ENCODE measurements around the gene ABHD11. TPM values are rescaled to one million over a fixed set of nuclear protein-coding genes. Genes with fewer than 3 reads are reported as not detected.

The ABHD11 gene
- polyA plus RNA-seq, 2 donors: 22.6 to 28.3 TPM

DNA sequence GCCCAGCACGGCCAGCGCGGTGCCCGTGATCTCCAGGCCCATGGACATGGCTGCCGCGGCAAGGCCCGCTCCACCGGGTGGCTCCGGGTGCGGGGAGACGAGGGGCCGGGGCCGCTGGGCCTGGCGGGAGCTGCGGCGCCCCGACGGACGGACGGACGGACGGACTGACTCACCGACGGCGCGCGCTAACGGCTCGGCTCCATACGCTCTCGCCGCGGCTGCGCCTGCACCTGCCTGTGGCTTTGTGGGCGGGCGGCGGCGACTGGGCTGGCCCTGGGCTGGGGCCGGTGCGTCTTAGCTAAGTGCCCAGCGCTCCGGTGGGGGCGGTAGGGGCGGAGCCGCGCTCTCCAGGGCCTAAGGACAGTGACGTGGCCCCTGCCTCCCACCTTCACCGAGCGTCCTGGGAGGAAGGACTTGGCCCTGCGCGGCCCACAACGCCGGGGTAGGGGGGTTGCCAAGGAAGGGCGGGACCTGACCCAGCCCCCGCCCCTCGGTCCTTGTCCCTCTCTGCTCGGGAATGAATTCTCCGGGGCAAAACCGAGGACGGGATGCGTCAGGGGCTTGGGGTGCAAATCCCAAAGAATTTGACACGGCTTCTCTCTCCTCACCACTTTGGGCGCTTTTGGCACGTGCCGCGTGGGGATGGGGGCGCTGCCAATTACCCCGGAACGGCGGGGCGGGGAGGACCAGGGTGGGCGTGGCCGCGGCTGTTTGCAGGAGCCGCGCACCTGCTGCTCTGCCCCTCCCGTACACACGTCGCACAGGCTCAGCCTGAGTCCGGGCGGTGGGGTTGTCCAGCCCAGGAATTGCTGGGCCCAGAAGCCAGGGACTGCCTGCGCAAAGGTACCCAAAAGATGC lies 31.6 kb upstream of the ABHD11 start, which contains the start of gene CLDN3:
Gene CLDN3 (minus strand): TSS at position 269 of the 858 bp plus-strand sequence. CDS start 221 bp downstream, at position 48.
- Histone ChIP-seq H3K27me3 (ENCODE audit: control insufficient read depth in 1 of 2, insufficient read depth in 2 of 2, low read length in 2 of 2) (peaks cover 0 to 4% of the 10 kb centered on the region in 2 donors), H3K4me1 (ENCODE audit: control insufficient read depth in 2 of 2, insufficient read depth in 2 of 2, low read length in 1 of 2) (peaks cover 0 to 17% of the 10 kb centered on the region in 2 donors), H3K27ac (ENCODE audit: low read depth in 2 of 2, low read length in 1 of 2) (no peak within 1 kb of the TSS), H3K36me3 (ENCODE audit: control insufficient read depth in 2 of 2, insufficient read depth in 2 of 2, low read length in 1 of 2) (no peaks in the 10 kb centered on the region), H3K9me3 (ENCODE audit: control insufficient read depth in 2 of 2, insufficient read depth in 1 of 2, low read depth in 1 of 2, low read length in 1 of 2) (peaks cover 0 to 7% of the 10 kb centered on the region in 2 donors), H3K4me3 (ENCODE audit: low read depth in 1 of 2, low read length in 2 of 2) (peak within 1 kb of the TSS; percentile 17 to 24)
- 2 to 3% methylated on average over 70 to 82 of the region's 82 CpGs for WGBS, 2 donors

DNA sequence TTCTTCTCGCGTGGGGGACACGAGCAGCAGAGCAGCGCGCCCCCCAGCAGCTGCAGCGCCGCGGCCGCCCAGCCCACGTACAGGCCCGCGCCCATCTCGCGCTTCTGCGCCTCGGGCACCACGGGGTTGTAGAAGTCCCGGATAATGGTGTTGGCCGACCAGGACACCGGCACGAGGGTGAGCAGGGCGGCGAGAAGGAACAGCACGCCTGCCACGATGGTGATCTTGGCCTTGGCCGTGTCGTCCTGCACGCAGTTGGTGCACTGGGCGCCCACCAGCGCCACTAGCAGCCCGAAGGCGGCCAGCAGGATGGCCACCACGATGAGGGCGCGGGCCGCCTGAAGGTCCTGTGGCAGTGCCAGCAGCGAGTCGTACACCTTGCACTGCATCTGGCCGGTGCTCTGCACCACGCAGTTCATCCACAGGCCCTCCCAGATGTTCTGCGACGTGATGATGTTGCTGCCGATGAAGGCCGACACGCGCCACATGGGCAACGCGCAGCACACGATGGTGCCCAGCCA lies 30.9 kb upstream of the ABHD11 start:
- Histone ChIP-seq H3K4me3 (ENCODE audit: low read depth in 1 of 2, low read length in 2 of 2) (peak overlapping the region; percentile 17 to 24), H3K9me3 (ENCODE audit: control insufficient read depth in 2 of 2, insufficient read depth in 1 of 2, low read depth in 1 of 2, low read length in 1 of 2) (peaks cover 0 to 7% of the 10 kb centered on the region in 2 donors), H3K27me3 (ENCODE audit: control insufficient read depth in 1 of 2, insufficient read depth in 2 of 2, low read length in 2 of 2) (peaks cover 0 to 4% of the 10 kb centered on the region in 2 donors), H3K36me3 (ENCODE audit: control insufficient read depth in 2 of 2, insufficient read depth in 2 of 2, low read length in 1 of 2) (no peaks in the 10 kb centered on the region), H3K4me1 (ENCODE audit: control insufficient read depth in 2 of 2, insufficient read depth in 2 of 2, low read length in 1 of 2) (peaks cover 0 to 17% of the 10 kb centered on the region in 2 donors), H3K27ac (ENCODE audit: low read depth in 2 of 2, low read length in 1 of 2) (no peak overlapping the region)
- 22 to 29% methylated on average over 39 to 49 of the region's 49 CpGs for WGBS, 2 donors

DNA sequence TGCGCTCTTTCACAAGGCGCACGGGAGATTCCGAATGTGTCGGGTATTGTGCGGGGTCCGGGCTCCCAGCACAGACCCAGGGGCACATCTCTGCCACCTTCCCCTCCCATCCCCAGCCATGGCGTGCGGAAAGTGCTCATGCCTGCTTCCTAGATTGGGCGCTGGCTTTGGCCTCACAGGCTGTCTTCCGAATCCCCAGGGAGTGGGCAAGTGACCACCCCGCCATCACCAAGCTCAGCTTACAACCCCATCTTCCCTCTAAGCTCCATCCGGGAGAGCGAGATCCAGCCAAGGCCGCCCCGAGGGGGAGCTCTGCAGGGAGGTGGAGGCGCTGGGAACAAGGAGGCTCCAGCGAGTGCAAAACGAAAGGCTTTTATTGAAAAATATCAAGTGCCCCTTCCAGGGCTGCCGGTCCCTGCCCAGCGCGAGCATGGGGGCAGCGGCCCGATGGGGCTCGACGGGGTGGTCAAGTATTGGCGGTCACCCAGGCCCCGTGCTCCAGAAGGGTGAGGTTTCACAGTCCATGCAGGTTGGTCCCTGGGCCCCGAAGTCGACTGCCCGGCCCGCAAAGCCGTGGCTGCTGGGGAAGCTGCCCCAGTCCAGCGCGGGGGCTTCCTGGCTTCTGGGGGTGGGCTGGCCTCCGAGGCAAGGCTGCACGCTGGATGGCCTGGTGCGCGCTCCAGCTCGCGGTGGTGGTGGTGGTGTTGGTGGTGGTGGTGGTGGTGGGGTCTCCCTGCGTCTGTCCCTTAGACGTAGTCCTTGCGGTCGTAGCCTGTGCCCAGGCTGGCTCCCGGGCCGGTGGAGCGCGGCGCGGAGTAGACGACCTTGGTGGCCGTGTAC lies 30.3 kb upstream of the ABHD11 start:
- peaks cover 0 to 17% of the 10 kb centered on the region in 2 donors for H3K4me1 ChIP-seq (ENCODE audit: control insufficient read depth in 2 of 2, insufficient read depth in 2 of 2, low read length in 1 of 2)
- H3K4me3 ChIP-seq (ENCODE audit: low read depth in 1 of 2, low read length in 2 of 2): no peak overlapping the region
- H3K27me3 ChIP-seq (ENCODE audit: control insufficient read depth in 1 of 2, insufficient read depth in 2 of 2, low read length in 2 of 2): peaks cover 0 to 4% of the 10 kb centered on the region in 2 donors
- no peaks in the 10 kb centered on the region for H3K36me3 ChIP-seq (ENCODE audit: control insufficient read depth in 2 of 2, insufficient read depth in 2 of 2, low read length in 1 of 2)
- peaks cover 0 to 7% of the 10 kb centered on the region in 2 donors for H3K9me3 ChIP-seq (ENCODE audit: control insufficient read depth in 2 of 2, insufficient read depth in 1 of 2, low read depth in 1 of 2, low read length in 1 of 2)
- no peak overlapping the region for H3K27ac ChIP-seq (ENCODE audit: low read depth in 2 of 2, low read length in 1 of 2)
- WGBS, 2 donors: 43 to 49% methylated on average over 49 to 53 of the region's 53 CpGs

DNA sequence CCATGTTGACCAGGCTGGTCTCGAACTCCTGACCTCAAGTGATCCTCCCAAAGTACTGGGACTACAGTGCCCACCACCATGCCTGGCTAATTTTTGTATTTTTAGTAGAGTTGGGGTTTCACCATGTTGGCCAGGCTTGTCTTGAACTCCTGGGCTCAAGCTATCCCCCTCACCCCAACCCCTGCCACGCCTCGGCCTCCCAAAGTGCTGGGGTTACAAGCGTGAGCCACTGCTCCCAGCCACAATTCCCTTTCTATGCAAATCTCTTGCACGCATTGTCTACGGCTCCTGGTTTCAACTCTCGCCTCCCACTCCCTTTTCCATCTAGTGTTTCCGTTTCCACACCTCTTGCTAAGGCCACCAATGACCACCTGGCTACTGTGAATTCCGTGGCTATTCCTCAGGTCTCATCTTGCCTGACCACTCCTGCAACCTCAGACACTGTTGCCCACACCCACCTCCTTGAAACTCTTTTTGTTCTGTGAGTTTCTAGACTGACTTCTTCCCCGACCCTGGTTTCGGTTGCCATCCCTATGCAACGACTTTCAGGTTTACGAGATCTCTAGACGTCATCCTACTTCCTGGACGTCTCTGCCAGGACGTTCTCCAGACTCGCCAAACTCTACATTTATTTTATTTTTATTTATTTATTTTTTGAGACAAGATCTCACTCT lies 28.1 kb upstream of the ABHD11 start:
- H3K27ac ChIP-seq (ENCODE audit: low read depth in 2 of 2, low read length in 1 of 2): no peak overlapping the region
- peaks cover 0 to 7% of the 10 kb centered on the region in 2 donors for H3K9me3 ChIP-seq (ENCODE audit: control insufficient read depth in 2 of 2, insufficient read depth in 1 of 2, low read depth in 1 of 2, low read length in 1 of 2)
- H3K4me1 ChIP-seq (ENCODE audit: control insufficient read depth in 2 of 2, insufficient read depth in 2 of 2, low read length in 1 of 2): peaks cover 0 to 15% of the 10 kb centered on the region in 2 donors
- H3K36me3 ChIP-seq (ENCODE audit: control insufficient read depth in 2 of 2, insufficient read depth in 2 of 2, low read length in 1 of 2): no peaks in the 10 kb centered on the region
- H3K4me3 ChIP-seq (ENCODE audit: low read depth in 1 of 2, low read length in 2 of 2): no peak overlapping the region
- peaks cover 0 to 4% of the 10 kb centered on the region in 2 donors for H3K27me3 ChIP-seq (ENCODE audit: control insufficient read depth in 1 of 2, insufficient read depth in 2 of 2, low read length in 2 of 2)
- 84 to 85% methylated on average over 17 of the region's 17 CpGs for WGBS, 2 donors

DNA sequence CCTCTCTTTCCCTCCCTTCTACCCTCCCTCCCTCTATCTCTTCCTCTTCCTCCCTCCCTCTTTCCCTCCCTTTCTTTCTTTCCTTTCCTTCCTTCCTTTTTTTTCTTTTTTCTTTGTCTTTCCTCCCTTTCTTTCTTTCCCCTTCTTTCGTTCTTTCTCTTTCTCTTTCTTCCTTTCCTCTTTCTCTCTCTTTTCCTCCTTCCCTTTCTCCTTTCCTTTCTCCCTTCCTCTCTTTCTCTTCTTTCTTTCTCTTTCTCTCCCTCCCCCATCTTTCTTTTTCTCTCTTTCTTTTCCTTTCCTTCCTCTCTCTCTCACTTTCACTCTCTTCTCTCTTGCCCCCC lies 24.0 kb upstream of the ABHD11 start:
- no peaks in the 10 kb centered on the region for H3K36me3 ChIP-seq (ENCODE audit: control insufficient read depth in 2 of 2, insufficient read depth in 2 of 2, low read length in 1 of 2)
- no peak overlapping the region for H3K27ac ChIP-seq (ENCODE audit: low read depth in 2 of 2, low read length in 1 of 2)
- 73 to 74% methylated on average over 1 of the region's 1 CpG for WGBS, 2 donors
- no peak overlapping the region for H3K4me3 ChIP-seq (ENCODE audit: low read depth in 1 of 2, low read length in 2 of 2)
- no peaks in the 10 kb centered on the region for H3K27me3 ChIP-seq (ENCODE audit: control insufficient read depth in 1 of 2, insufficient read depth in 2 of 2, low read length in 2 of 2)
- peaks cover 0 to 2% of the 10 kb centered on the region in 2 donors for H3K4me1 ChIP-seq (ENCODE audit: control insufficient read depth in 2 of 2, insufficient read depth in 2 of 2, low read length in 1 of 2)
- no peaks in the 10 kb centered on the region for H3K9me3 ChIP-seq (ENCODE audit: control insufficient read depth in 2 of 2, insufficient read depth in 1 of 2, low read depth in 1 of 2, low read length in 1 of 2)

DNA sequence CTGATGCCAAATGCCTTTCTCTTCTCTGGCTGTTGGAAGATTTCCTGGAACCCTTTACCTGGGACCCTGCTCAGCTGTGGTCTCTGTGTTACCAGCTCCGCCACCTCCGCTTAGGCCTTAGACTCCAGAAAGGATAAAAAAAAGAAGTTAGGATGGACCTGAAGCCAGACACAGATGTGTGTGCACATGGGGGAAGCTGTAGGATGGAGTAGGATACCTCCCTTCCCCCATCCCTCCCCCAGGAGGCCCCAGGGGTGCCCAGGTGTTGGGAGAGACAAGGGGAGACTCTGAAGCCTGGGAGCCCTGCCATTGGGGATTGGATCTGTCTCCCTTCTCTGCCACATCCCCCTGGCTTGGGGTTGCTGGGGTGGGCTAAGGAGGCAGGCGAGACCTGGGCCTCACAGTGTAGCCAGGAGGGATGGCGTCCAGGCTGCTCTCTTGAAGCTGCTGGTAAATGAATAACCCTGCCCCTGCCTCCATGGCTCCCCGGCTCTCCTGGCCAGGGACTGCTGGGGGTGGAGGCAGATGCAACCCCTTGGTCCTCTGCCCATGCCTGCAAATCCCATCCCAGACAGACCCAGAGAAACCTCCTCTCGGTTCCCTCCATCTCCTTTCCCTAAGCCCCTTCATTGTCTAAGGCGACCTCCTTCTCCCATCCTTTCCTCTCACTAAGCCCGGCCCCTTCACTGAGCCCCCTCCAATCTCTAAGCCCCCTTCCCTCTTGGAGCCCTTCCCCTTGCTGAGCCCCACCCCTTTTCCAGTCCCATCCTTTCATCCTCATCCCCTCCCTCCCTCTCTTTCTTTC lies 23.5 kb upstream of the ABHD11 start:
- H3K4me1 ChIP-seq (ENCODE audit: control insufficient read depth in 2 of 2, insufficient read depth in 2 of 2, low read length in 1 of 2): peaks cover 0 to 2% of the 10 kb centered on the region in 2 donors
- no peaks in the 10 kb centered on the region for H3K27me3 ChIP-seq (ENCODE audit: control insufficient read depth in 1 of 2, insufficient read depth in 2 of 2, low read length in 2 of 2)
- no peak overlapping the region for H3K4me3 ChIP-seq (ENCODE audit: low read depth in 1 of 2, low read length in 2 of 2)
- H3K36me3 ChIP-seq (ENCODE audit: control insufficient read depth in 2 of 2, insufficient read depth in 2 of 2, low read length in 1 of 2): no peaks in the 10 kb centered on the region
- H3K9me3 ChIP-seq (ENCODE audit: control insufficient read depth in 2 of 2, insufficient read depth in 1 of 2, low read depth in 1 of 2, low read length in 1 of 2): no peaks in the 10 kb centered on the region
- WGBS, 2 donors: 62 to 67% methylated on average over 8 of the region's 8 CpGs
- no peak overlapping the region for H3K27ac ChIP-seq (ENCODE audit: low read depth in 2 of 2, low read length in 1 of 2)

DNA sequence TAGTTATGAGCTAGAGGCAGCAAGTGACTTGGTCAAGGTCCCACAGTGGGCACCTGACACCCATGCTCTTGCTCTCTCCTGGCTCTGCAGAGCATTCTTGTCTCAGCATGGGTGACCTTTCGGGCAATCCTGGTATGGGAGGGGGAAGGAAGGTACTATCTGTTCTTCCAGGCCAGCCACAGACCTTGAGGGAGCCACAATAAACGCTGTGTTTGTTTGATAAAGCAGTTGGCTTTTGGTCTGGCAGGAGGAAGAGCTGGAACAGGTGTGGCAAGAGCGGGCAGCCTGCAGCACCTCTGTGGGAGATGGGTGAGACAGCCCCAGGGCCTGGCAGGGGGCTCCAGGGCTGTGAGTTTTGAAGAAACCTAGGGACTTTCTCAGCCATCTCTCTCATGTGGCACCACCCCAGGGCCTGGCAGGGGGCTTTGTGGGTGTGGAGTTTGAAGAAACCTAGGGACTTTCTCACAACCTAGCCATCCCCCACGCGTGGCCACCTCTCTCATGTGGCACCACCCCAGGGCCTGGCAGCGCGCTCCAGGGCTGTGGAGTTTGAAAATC lies 20.1 kb upstream of the ABHD11 start:
- Histone ChIP-seq H3K27ac (ENCODE audit: low read depth in 2 of 2, low read length in 1 of 2) (no peak overlapping the region), H3K4me3 (ENCODE audit: low read depth in 1 of 2, low read length in 2 of 2) (no peak overlapping the region), H3K4me1 (ENCODE audit: control insufficient read depth in 2 of 2, insufficient read depth in 2 of 2, low read length in 1 of 2) (peaks cover 0 to 2% of the 10 kb centered on the region in 2 donors), H3K27me3 (ENCODE audit: control insufficient read depth in 1 of 2, insufficient read depth in 2 of 2, low read length in 2 of 2) (no peaks in the 10 kb centered on the region), H3K9me3 (ENCODE audit: control insufficient read depth in 2 of 2, insufficient read depth in 1 of 2, low read depth in 1 of 2, low read length in 1 of 2) (no peaks in the 10 kb centered on the region), H3K36me3 (ENCODE audit: control insufficient read depth in 2 of 2, insufficient read depth in 2 of 2, low read length in 1 of 2) (no peaks in the 10 kb centered on the region)
- 61 to 74% methylated on average over 7 of the region's 7 CpGs for WGBS, 2 donors

DNA sequence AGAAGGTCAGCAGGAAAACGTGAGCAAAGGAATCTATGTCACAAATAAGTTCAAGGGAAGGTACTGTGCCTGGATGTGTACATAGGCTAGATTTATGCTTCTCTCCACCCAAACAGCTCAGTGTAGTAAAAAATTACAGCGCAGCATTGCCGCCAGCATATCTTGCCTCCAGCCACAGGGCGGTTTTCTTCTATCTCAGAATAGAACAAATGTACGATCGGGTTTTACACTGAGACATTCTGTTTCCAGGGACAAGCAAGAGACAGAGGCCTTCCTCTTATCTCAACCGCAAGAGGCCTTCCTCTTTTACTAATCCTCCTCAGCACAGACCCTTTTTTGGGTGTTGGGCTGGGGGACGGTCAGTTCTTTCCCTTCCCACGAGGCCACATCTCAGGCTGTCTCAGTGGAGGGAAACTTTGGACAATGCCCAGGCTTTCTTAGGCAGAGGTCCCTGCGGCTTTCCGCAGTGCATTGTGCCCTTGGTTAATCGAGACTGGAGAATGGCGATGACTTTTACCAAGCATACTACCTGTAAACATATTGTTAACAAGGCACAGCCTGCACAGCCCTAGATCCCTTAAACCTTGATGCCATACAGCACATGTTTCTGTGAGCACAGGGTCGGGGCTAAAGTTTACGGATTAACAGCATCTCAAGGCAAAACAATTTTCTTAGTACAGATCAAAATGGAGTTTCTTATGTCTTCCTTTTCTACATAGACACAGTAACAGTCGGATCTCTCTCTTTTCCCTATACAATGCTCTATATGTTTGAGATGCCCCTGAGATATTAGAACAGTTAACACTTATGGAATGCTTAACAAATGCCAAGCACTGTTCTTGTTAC lies 11.6 kb upstream of the ABHD11 start:
- H3K9me3 ChIP-seq (ENCODE audit: control insufficient read depth in 2 of 2, insufficient read depth in 1 of 2, low read depth in 1 of 2, low read length in 1 of 2): no peaks in the 10 kb centered on the region
- H3K27ac ChIP-seq (ENCODE audit: low read depth in 2 of 2, low read length in 1 of 2): no peak overlapping the region
- H3K4me1 ChIP-seq (ENCODE audit: control insufficient read depth in 2 of 2, insufficient read depth in 2 of 2, low read length in 1 of 2): peaks cover 0 to 3% of the 10 kb centered on the region in 2 donors
- H3K27me3 ChIP-seq (ENCODE audit: control insufficient read depth in 1 of 2, insufficient read depth in 2 of 2, low read length in 2 of 2): no peaks in the 10 kb centered on the region
- H3K4me3 ChIP-seq (ENCODE audit: low read depth in 1 of 2, low read length in 2 of 2): no peak overlapping the region
- WGBS, 2 donors: 67 to 80% methylated on average over 16 of the region's 16 CpGs
- H3K36me3 ChIP-seq (ENCODE audit: control insufficient read depth in 2 of 2, insufficient read depth in 2 of 2, low read length in 1 of 2): no peaks in the 10 kb centered on the region

All from esophagus (tissue), 2 donors.